HL-60 (cell line): ENCODE measurements around the gene EFL1.

Experiments
- DNase-seq, 2 experiments: peaks; one replicate each; pipeline ENCODE4 v3.0.0-alpha.2; 2010 to 2020; ENCODE audit warnings: low read depth in 1 of 2, low spot score in 1 of 2
- H3K27ac ChIP-seq: fragments of 250-450 bp; sonication (Bioruptor Pico); replicated peaks from 2 replicates; pipeline ENCODE4 v1.5.1; 2020; ENCODE audit warnings: mild to moderate bottlenecking, moderate library complexity
- H3K27me3 ChIP-seq: fragments of 250-450 bp; sonication (Bioruptor Pico); 2 replicates; pipeline ENCODE4 v1.5.1; 2021; ENCODE audit warnings: mild to moderate bottlenecking, moderate library complexity; ENCODE audit not compliant: insufficient read depth, poor library complexity, severe bottlenecking
- H3K4me3 ChIP-seq: replicated peaks from 2 replicates; pipeline ENCODE4 v1.5.1; 2011; ENCODE audit warnings: mild to moderate bottlenecking, control low read depth, low read length; ENCODE audit not compliant: insufficient read depth
- GABPA ChIP-seq: IDR thresholded peaks from 2 replicates; pipeline ENCODE4 v1.6.1; 2012; ENCODE audit warnings: low read depth
- POLR2AphosphoS5 ChIP-seq: IDR thresholded peaks from 2 replicates; pipeline ENCODE4 v1.6.1; 2012; ENCODE audit warnings: low read depth
- REST ChIP-seq: IDR thresholded peaks from 2 replicates; pipeline ENCODE4 v1.6.1; 2012; ENCODE audit warnings: low read depth; ENCODE audit not compliant: insufficient replicate concordance
- SPI1 ChIP-seq: IDR thresholded peaks from 2 replicates; pipeline ENCODE4 v1.6.1; 2012; ENCODE audit warnings: low read depth, mild to moderate bottlenecking, borderline replicate concordance
- TF ChIP-seq, protein P1 (sequence below): IDR thresholded peaks from one replicate; pipeline ENCODE4 v1.5.1; 2011; ENCODE audit warnings: low read length, control low read depth, inconsistent platforms; ENCODE audit not compliant: insufficient read depth

The EFL1 gene

DNA sequence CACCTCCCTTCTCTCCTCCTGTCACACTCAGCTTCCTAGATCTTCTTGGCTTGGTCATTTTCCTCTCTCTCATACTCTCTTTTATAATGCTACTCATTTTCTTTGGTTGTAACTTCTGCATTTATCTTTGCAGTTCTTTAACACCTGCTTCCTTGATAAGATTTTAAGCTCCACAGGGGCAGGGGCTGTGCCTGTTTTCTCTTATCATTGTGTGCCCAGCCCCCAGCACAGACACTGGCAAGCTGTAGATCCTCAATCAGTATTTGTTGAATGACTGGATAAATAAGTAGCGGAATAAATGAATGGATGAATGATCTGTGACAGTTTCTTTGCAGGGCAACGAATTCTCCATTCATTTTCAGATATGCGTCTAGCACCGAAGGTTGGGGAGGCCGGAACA lies 152.4 kb downstream of the EFL1 start:
- TF ChIP-seq POLR2AphosphoS5, result no peak
- TF ChIP-seq REST, result no peak
- TF ChIP-seq SPI1, result no peak
- TF ChIP-seq, protein P1, sequence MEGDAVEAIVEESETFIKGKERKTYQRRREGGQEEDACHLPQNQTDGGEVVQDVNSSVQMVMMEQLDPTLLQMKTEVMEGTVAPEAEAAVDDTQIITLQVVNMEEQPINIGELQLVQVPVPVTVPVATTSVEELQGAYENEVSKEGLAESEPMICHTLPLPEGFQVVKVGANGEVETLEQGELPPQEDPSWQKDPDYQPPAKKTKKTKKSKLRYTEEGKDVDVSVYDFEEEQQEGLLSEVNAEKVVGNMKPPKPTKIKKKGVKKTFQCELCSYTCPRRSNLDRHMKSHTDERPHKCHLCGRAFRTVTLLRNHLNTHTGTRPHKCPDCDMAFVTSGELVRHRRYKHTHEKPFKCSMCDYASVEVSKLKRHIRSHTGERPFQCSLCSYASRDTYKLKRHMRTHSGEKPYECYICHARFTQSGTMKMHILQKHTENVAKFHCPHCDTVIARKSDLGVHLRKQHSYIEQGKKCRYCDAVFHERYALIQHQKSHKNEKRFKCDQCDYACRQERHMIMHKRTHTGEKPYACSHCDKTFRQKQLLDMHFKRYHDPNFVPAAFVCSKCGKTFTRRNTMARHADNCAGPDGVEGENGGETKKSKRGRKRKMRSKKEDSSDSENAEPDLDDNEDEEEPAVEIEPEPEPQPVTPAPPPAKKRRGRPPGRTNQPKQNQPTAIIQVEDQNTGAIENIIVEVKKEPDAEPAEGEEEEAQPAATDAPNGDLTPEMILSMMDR, result no peak
- no peak for TF ChIP-seq GABPA
- no peak overlapping the region for H3K27ac ChIP-seq
- H3K27me3 ChIP-seq, result no peaks in the 10 kb centered on the region
- no peak for DNase-seq
- H3K4me3 ChIP-seq, result no peak overlapping the region

DNA sequence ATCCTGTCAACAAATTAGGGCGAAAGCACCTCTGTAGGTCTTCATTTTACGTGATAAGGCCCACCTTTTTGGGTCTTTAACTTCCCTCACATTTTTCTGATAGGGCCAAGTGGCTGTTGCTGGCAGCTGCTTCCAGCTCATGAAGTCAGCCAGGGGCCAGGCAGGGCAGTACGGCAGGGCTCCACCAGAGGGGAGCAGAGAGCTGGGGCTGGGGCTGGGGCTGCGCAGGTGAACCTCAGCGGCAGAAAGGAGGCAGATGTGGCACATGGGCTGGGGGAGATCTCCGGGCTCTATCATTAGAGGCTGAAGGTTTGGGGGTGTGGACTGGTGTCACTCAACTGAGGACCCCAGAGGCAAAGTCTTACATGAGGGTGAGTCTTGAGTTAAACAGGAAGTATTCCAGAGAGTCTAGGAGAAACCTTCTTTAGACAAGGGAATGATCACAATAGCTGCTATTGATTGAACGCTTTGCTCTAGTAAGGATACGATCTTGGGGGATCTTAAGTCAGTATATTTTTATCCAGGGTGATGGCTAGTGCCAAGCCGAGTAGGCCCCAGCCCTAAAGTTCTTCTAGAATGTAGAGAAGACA lies 153.9 kb downstream of the EFL1 start:
- TF ChIP-seq, protein P1, result peak; percentile 47
- no peak for TF ChIP-seq POLR2AphosphoS5
- Histone ChIP-seq H3K27ac (no peak overlapping the region), H3K4me3 (no peak overlapping the region), H3K27me3 (no peaks in the 10 kb centered on the region)
- peak; percentile 12 to 64 for DNase-seq

DNA sequence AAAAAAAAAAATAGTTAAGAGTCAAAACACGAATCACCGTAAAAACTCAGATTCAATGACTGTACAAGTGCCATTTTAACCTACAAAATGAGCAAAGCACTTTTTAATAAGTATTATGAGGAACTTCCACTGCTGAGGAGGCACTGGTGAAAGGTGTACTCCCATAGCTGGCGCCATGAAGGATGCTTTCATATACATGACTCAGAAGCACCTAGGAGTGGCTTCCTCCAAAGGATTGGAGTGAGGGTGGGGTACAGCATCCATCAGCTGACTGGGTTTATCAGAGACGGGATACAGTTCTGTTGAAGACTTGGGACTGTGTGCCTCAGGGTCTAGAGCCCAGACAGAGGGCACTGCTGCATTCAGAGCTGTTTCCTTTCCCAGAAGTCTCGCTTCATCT lies 155.9 kb downstream of the EFL1 start:
- no peak overlapping the region for H3K27ac ChIP-seq
- no peak for TF ChIP-seq REST
- TF ChIP-seq SPI1, result no peak
- TF ChIP-seq POLR2AphosphoS5, result no peak
- TF ChIP-seq, protein P1, result no peak
- no peak for TF ChIP-seq GABPA
- no peak overlapping the region for H3K4me3 ChIP-seq
- DNase-seq, result no peak
- H3K27me3 ChIP-seq, result no peaks in the 10 kb centered on the region
